ENCODE measurements around the gene OSBPL3. TPM values are rescaled to one million over a fixed set of nuclear protein-coding genes. Genes with fewer than 3 reads are reported as not detected.

OSBPL3 gene
- total and polyA plus RNA-seq, 2 donors (not counting 1 experiment from before 2014, with no cell fraction given): 13.5 to 67.6 TPM

- no peaks in the 10 kb centered on the region for H3K9me3 Mint-ChIP-seq (ENCODE audit: insufficient read depth)
- no peak overlapping the region for H3K9ac ChIP-seq (ENCODE audit: low read length)
- no peaks in the 10 kb centered on the region for H3K36me3 ChIP-seq (replicated peaks in 1 of 2; ENCODE audit: control extremely low read depth in 1 of 2, control insufficient read depth in 1 of 2, extremely low read depth in 1 of 2, insufficient read depth in 2 of 2, low read length in 1 of 2)
- no peak overlapping the region for H3K27ac ChIP-seq (ENCODE audit: low read length in 2 of 2)
- H4K20me1 ChIP-seq (ENCODE audit: control insufficient read depth, insufficient read depth, low read length, poor library complexity, severe bottlenecking): no peaks in the 10 kb centered on the region
- DNase-seq: no peak
- intact Hi-C loops (cut with micrococcal nuclease): no loop called here
- peaks cover 57% of the 10 kb centered on the region for H3K79me2 ChIP-seq (ENCODE audit: control insufficient read depth, insufficient read depth, low read length)
- H3K4me3 Mint-ChIP-seq: no peak overlapping the region
- no peak for TF ChIP-seq EZH2 (IDR thresholded peaks at IDR 0.05; ENCODE audit: borderline replicate concordance, insufficient read depth, low read depth, low read length, poor library complexity, severe bottlenecking)
- TF ChIP-seq CTCF (IDR thresholded peaks at IDR 0.05): no peak
- ATAC-seq (ENCODE audit: low read depth): no peak
- no peaks in the 10 kb centered on the region for H3K27me3 ChIP-seq (replicated peaks in 1 of 4; ENCODE audit: control extremely low read depth in 1 of 4, control insufficient read depth in 3 of 4, insufficient read depth in 4 of 4, low read length in 3 of 4)
- H3K4me1 Mint-ChIP-seq: peaks cover 52% of the 10 kb centered on the region
- no peak overlapping the region for H3K27ac Mint-ChIP-seq
- no peak overlapping the region for H2AFZ ChIP-seq (ENCODE audit: insufficient read depth, low read depth, low read length, poor library complexity, severe bottlenecking)
- ChIA-PET POLR2A (no interaction called here), CTCF (no interaction called here)
- H3K4me3 ChIP-seq (ENCODE audit: control extremely low read depth in 1 of 5, extremely low read depth in 1 of 5, insufficient read depth in 1 of 5, low read depth in 2 of 5, low read length in 4 of 5): no peak overlapping the region
- H3K27me3 Mint-ChIP-seq: no peaks in the 10 kb centered on the region
- WGBS (ENCODE audit: insufficient coverage): 95% methylated on average over 2 of the region's 5 CpGs
- H3K9me3 ChIP-seq (ENCODE audit: control extremely low read depth in 1 of 3, control insufficient read depth in 2 of 3, insufficient read depth in 1 of 3, low read length in 2 of 3): no peaks in the 10 kb centered on the region
- H3K4me1 ChIP-seq (ENCODE audit: control insufficient read depth in 2 of 2, insufficient read depth in 2 of 2, low read length in 2 of 2): peaks cover 3 to 8% of the 10 kb centered on the region in 2 donors
- no peak overlapping the region for H3K4me2 ChIP-seq (replicated peaks; ENCODE audit: low read depth, low read length, poor library complexity, severe bottlenecking)
These were observed 57.7 kb downstream of the OSBPL3 start for GRCh38 chr7:24922099-24922773.

DNA sequence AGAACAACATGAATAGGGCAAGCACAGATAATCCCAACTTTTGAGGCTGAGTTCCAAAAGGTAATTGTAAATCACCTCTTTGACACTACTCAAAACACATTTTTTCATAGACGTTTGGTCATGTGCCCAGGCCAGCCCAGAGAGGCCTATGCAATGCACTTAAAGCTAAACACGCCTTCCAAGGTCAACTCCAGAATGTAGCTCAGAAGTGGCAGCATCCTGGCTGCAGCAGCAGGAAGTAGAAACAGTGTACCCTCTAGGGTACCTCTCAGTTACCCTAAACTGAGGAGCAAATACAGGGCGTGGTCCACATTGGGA, 58.7 kb downstream of the OSBPL3 start:
- 79% methylated on average over 3 of the region's 3 CpGs for WGBS (ENCODE audit: insufficient coverage)
- Mint-ChIP-seq H3K4me3 (no peak overlapping the region), H3K9me3 (ENCODE audit: insufficient read depth) (no peaks in the 10 kb centered on the region), H3K4me1 (peaks cover 57% of the 10 kb centered on the region), H3K27ac (no peak overlapping the region), H3K27me3 (no peaks in the 10 kb centered on the region)
- H3K9me3 ChIP-seq (ENCODE audit: control extremely low read depth in 1 of 3, control insufficient read depth in 2 of 3, insufficient read depth in 1 of 3, low read length in 2 of 3): no peaks in the 10 kb centered on the region
- H3K79me2 ChIP-seq (ENCODE audit: control insufficient read depth, insufficient read depth, low read length): peaks cover 64% of the 10 kb centered on the region
- intact Hi-C loops (cut with micrococcal nuclease): no loop called here
- H3K36me3 ChIP-seq (replicated peaks in 1 of 2; ENCODE audit: control extremely low read depth in 1 of 2, control insufficient read depth in 1 of 2, extremely low read depth in 1 of 2, insufficient read depth in 2 of 2, low read length in 1 of 2): no peaks in the 10 kb centered on the region
- DNase-seq: no peak
- no peak for ATAC-seq (ENCODE audit: low read depth)
- no peak overlapping the region for H3K9ac ChIP-seq (ENCODE audit: low read length)
- no peak overlapping the region for H3K4me3 ChIP-seq (ENCODE audit: control extremely low read depth in 1 of 5, extremely low read depth in 1 of 5, insufficient read depth in 1 of 5, low read depth in 2 of 5, low read length in 4 of 5)
- TF ChIP-seq EZH2 (IDR thresholded peaks at IDR 0.05; ENCODE audit: borderline replicate concordance, insufficient read depth, low read depth, low read length, poor library complexity, severe bottlenecking) (no peak), CTCF (IDR thresholded peaks at IDR 0.05) (no peak)
- peaks cover 3 to 8% of the 10 kb centered on the region in 2 donors for H3K4me1 ChIP-seq (ENCODE audit: control insufficient read depth in 2 of 2, insufficient read depth in 2 of 2, low read length in 2 of 2)
- no peak overlapping the region for H2AFZ ChIP-seq (ENCODE audit: insufficient read depth, low read depth, low read length, poor library complexity, severe bottlenecking)
- no peak overlapping the region for H3K27ac ChIP-seq (ENCODE audit: low read length in 2 of 2)
- H4K20me1 ChIP-seq (ENCODE audit: control insufficient read depth, insufficient read depth, low read length, poor library complexity, severe bottlenecking): no peaks in the 10 kb centered on the region
- H3K27me3 ChIP-seq (replicated peaks in 1 of 4; ENCODE audit: control extremely low read depth in 1 of 4, control insufficient read depth in 3 of 4, insufficient read depth in 4 of 4, low read length in 3 of 4): no peaks in the 10 kb centered on the region
- ChIA-PET POLR2A (no interaction called here), CTCF (no interaction called here)
- no peak overlapping the region for H3K4me2 ChIP-seq (replicated peaks; ENCODE audit: low read depth, low read length, poor library complexity, severe bottlenecking)

Measured in B cell (primary cell).